ENCODE results near the gene ATG7.

GRCh38 chr3:11476735-11477144 lies 204.5 kb downstream of the ATG7 start:
- TF ChIP-seq POLR2A (IDR thresholded peaks at IDR 0.05; ENCODE audit: low read depth), result no peak
- TF ChIP-seq CTCF (IDR thresholded peaks at IDR 0.05), result no peak
